ENCODE measurements around the gene UGT1A7.
"Not testable (repeated sequence)": the region's sequence is repeated elsewhere in the genome, so short reads cannot be mapped to it uniquely, and the experiment has no call there.

UGT1A7 gene

GRCh38 chr2:233713262-233713615, 31.5 kb downstream of the UGT1A7 start:
- DNase-seq (ENCODE audit: low spot score), result no peak
- TF ChIP-seq CTCF (IDR thresholded peaks at IDR 0.05; ENCODE audit: extremely low read depth, missing control alignments), result no peak

- TF ChIP-seq CTCF (IDR thresholded peaks at IDR 0.05; ENCODE audit: extremely low read depth, missing control alignments), result no peak
- no peak for DNase-seq (ENCODE audit: low spot score)
Measured at GRCh38 chr2:233714121-233714520, 32.4 kb downstream of the UGT1A7 start.

GRCh38 chr2:233718552-233718951, 36.9 kb downstream of the UGT1A7 start, which contains the start of gene UGT1A4:
UGT1A4 (plus strand) TSS chr2:233718736; CDS start chr2:233718821, 85 bp downstream.
- TF ChIP-seq CTCF (IDR thresholded peaks at IDR 0.05; ENCODE audit: extremely low read depth, missing control alignments), result no peak
- no peak for DNase-seq (ENCODE audit: low spot score)

- DNase-seq (ENCODE audit: low spot score), result no peak
- TF ChIP-seq CTCF (IDR thresholded peaks at IDR 0.05; ENCODE audit: extremely low read depth, missing control alignments), result no peak
Measured at GRCh38 chr2:233728723-233729301, 47.1 kb downstream of the UGT1A7 start, which contains the start of gene UGT1A3. UGT1A3 (plus strand) TSS chr2:233729042; CDS start chr2:233729127, 85 bp downstream.

GRCh38 chr2:233736868-233737653, 55.4 kb downstream of the UGT1A7 start:
- not testable (repeated sequence) for DNase-seq (ENCODE audit: low spot score)

- no peak for DNase-seq (ENCODE audit: low spot score)
- no peak for TF ChIP-seq CTCF (IDR thresholded peaks at IDR 0.05; ENCODE audit: extremely low read depth, missing control alignments)
Measured at GRCh38 chr2:233740870-233741269, 59.2 kb downstream of the UGT1A7 start.

GRCh38 chr2:233743464-233744259, 62.0 kb downstream of the UGT1A7 start:
- DNase-seq (ENCODE audit: low spot score), result no peak
- TF ChIP-seq CTCF (IDR thresholded peaks at IDR 0.05; ENCODE audit: extremely low read depth, missing control alignments), result no peak
